Activated CD4-positive, alpha-beta T cell treated with anti-CD3 and anti-CD28 coated beads, Interleukin-10, Interleukin-2, amounts not matched to agents 100 ng/mL and 50 ng/mL, durations not matched to agents 16 hours and 8 hours (primary cell): ENCODE data around the gene PRKN.
A peak's percentile ranks its signal among the peaks of the same experiment; 100 is the strongest.

Experiments used
- DNase-seq: peaks from one replicate; pipeline ENCODE4 v3.0.0-alpha.2; 2020

Gene PRKN

DNA sequence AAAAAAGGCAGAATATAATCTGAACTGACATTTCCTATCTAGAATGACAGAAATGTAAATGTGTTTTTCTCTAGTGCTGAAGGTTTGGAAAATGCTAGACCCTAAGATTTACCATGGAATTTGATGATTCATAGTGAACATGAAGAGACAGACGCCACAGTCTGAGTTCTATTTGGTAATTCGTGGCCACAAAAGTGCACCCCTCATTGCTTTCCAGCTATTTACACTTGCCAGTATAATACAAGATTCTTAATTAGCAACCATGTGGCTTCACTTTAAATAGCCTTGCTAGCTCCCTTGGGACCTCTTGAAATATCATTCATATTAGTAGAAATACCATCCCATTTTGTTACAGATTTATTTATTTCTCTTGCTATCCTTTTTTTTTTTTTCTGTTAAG lies 636.8 kb downstream of the PRKN start:
- no peak for DNase-seq

- no peak for DNase-seq
Observed at GRCh38 chr6:162088091-162088490, 639.5 kb downstream of the PRKN start.

DNA sequence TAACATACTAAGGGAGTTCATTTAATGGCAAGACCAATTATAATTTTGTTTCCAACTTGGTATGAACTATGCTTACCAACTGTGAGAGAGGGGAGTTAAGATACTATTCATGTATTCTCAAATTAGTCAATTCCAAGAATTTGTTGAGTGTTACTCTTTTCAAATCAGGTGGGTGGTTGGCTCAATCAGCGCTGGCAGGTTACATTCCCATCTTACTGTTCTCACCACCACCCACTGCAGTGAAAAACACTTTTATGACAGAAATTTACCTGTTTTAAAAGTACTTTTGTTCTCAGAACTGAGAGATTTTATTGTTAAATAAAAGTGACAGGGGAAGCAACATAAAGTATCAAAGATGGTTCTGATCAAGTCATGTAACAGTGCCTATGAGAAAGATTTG lies 642.0 kb downstream of the PRKN start:
- DNase-seq = no peak

GRCh38 chr6:162082520-162082919 lies 645.0 kb downstream of the PRKN start:
- DNase-seq = no peak

GRCh38 chr6:162078667-162079066 lies 648.9 kb downstream of the PRKN start:
- DNase-seq = no peak

DNA sequence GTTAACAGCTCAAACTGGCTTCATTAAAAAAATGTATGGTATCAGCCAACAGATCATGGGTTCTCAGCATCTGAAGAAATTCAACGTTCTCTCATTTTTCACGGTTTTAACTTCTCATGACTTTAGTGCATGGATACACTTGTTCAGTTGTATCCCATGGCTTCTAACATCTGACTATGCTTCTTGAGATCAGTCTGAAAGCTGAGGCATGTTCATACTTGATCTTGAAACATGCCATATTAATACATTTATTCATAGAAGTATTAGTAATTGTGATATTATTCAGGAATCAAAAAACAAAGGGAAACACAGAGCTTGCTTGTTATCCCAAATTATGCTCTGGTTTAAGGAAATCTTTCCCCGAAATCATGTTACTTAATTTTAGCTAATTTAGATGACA lies 649.4 kb downstream of the PRKN start:
- no peak for DNase-seq

DNA sequence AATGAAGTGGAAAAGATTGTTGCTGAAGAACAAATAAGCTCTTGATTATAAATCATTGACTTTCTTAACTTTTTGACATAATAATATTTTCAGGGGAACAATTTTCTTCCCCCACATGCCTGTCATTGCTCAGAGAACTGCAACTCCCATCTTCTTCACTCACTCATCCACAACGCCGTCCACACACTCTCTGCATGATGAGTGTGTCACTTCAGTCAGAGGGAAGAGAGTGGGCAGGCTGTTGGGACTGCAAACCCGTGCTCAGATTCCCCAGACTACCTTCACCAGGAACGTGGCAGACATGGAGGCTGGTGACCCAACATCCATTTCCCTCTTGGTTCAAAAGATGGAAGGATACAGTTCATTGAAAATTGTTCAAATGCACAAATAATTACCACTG lies 650.8 kb downstream of the PRKN start:
- DNase-seq = no peak

DNA sequence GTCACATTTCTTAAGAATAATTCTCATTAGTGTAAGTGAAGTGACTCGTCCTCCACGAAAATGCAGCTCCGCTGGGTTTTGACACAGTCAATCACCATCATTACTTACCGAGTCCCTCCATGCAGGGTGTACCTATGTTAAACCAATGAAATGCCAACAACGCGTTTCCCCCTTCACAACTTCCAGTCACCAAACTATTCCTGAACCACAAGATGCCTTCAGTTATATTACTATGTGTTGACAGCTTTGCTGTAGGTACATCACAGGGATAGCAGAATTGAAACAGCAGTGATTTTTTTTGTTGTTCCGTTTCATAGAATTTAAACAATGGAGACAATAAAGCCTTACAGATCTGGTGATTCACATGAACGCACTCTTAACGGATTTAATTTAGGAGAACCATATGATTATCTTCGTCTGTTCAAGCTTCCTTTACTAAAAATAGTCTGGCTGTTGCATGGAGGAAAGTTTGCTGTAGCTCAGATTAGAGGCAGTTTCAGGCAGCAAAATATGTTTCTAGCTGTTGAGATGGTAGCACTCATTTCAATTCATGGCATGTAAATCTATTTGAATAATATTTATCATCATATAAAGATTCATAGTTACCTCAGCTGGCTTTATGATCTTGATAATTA lies 652.8 kb downstream of the PRKN start:
- DNase-seq = no peak

- DNase-seq = no peak
Observed at GRCh38 chr6:162070639-162071038, 656.9 kb downstream of the PRKN start.

- DNase-seq = no peak
Observed at GRCh38 chr6:162069995-162070394, 657.6 kb downstream of the PRKN start.

GRCh38 chr6:162068340-162068739 lies 659.2 kb downstream of the PRKN start:
- DNase-seq = no peak

DNA sequence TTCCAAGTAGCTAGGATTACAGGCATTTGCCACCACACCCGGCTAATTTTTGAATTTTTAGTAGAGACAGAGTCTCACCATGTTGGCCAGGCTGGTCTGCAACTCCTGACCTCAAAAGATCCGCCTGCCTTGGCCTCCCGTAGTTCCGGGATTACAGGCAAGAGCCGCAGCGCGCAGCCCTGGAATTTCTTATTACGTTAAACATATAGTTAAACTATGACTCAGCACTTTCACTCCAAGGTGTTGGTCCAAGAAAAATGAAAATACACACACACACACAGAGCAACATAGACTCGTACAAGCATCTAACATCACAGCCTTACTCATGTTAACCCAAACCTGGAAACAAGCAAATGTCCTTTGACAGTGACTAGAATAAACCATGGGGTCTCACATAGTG lies 663.9 kb downstream of the PRKN start:
- DNase-seq = no peak

GRCh38 chr6:162058281-162058875 lies 669.2 kb downstream of the PRKN start:
- no peak for DNase-seq

DNA sequence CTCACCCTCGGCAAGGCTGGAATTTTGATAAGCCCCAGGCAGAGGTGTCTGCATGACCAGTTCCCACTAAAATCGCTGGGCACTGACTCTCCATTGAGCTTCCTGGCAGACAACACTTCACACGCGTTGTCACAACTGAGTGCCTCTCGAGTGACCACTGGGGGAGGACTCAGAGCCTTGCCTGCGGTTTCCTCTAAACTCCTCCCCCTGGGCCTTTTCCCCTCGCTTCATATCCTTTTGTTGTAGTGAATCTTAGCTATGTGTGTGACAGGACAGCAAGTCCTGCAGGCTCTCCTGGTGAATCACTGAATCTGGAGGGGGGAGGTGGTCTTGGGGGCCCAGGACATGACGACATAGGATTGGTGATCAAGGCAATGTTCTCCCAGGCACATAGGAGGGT lies 670.8 kb downstream of the PRKN start:
- DNase-seq = no peak

- DNase-seq = no peak
Observed at GRCh38 chr6:162056061-162056460, 671.5 kb downstream of the PRKN start.

DNA sequence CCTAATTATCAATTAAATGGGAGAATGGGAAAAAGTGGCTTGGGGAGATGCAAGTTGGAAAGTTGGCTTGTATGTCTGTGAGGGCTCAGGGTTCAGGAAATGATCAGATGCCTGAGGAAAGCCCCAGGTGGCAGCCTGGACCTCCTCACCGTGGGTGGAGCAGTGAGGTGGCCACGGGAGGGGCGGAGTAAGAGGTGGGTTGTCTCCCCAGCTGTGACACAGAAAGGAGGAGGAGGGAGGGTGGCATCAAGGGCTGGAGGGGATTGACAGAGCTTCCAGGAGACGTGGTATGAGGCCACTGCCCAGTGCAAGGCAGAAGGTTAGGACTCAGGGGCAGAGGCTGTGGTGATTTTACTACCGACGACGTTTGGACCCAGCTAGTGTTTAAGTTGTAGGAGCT lies 672.2 kb downstream of the PRKN start:
- DNase-seq = no peak

DNA sequence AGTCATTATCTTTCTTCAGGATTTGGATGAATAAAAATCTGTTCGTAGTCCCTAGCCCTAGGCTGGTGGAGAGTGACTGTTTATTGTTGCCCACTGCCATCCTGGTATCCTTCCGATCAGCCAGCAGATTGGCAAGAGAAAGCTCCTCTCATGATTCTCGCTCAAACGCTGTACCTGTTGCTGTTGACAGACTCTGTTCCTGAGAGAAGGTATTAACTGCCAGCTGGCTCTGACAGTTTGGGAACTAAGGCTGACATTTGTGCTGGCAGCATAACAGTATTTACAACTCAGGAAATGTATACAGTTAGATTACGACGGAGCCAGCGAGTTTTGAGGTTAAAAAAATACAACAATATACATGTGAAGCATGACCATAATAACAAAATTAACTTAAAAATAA lies 674.5 kb downstream of the PRKN start:
- no peak for DNase-seq

GRCh38 chr6:162050579-162050978 lies 677.0 kb downstream of the PRKN start:
- no peak for DNase-seq

DNA sequence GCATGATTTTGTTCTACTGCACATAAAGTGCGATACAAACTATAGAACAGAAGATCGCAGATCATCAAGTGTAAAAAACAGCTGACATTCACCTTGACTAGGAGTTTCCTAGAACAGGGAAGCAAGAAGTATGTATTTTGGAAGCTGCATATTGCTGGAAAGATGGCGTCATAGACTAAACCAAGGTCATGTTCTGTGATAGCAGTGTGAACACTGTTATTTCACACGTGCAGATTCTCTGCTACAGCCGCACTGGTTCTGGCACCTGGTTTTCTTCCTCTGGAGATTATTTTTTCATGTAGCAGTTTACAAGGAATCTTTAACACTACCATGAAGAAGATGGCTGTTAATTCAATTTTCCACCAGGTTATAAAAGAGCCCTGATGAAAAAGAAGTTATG lies 681.2 kb downstream of the PRKN start:
- no peak for DNase-seq

DNA sequence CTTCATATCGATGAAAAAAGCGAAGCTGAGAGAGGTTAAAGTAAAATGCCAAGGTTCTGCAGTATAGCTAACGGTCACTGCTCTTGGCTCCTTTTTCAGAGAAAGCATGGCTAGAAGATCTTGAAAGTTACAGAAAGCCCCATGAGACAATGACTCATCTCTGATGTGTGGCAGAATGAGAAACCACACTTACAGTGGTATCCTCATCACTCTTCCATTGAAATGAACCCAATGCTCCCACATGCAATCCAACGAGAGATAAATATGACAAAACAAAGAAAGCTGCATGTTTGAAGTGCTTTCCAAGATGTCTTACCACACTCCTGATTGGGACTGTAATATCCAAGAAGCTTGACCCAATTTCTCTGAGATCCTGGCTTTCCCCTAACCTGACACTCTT lies 694.9 kb downstream of the PRKN start:
- DNase-seq = peak; percentile 29

- peak; percentile 33 for DNase-seq
Observed at GRCh38 chr6:162029873-162030576, 697.5 kb downstream of the PRKN start.

GRCh38 chr6:162026843-162027242 lies 700.7 kb downstream of the PRKN start:
- no peak for DNase-seq

DNA sequence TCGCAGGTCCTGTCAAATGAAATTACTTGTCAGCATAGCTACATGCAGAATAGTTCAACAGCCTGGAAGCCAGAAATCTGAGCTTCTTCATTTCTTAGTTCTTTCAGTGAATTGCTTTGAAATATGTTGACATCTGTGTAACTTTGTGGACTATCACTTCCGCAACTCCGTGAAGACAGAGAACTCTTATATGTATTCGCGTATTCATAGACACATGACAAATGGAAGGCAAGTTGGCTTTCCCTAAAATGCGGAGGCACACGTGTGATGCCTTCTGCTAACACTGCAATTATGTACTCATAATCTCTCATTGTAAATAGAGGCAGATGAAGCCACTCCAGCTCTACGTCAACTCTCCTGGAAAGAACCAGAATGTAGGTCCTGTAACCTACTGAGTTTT lies 701.5 kb downstream of the PRKN start:
- DNase-seq = no peak

GRCh38 chr6:162019349-162019748 lies 708.2 kb downstream of the PRKN start:
- DNase-seq = no peak

GRCh38 chr6:162017536-162017935 lies 710.0 kb downstream of the PRKN start:
- DNase-seq = no peak
